ENCODE results near the gene VANGL2. TPM values are rescaled to one million over a fixed set of nuclear protein-coding genes. Genes with fewer than 3 reads are reported as not detected.

Gene VANGL2
- total RNA-seq, 2 experiments from 2014 or later: 1.5 to 2.6 TPM

GRCh38 chr1:160423966-160424365 is 23.6 kb downstream of the VANGL2 start:
- TF ChIP-seq CTCF (conservative IDR thresholded peaks at IDR 0.05; ENCODE audit: low read length) (no peak), EZH2phosphoT487 (IDR thresholded peaks at IDR 0.05; ENCODE audit: borderline replicate concordance, low read depth, low read length) (no peak)
- no peak overlapping the region for H2AFZ ChIP-seq (ENCODE audit: low read length)
- H3K4me2 ChIP-seq (ENCODE audit: low read length): no peak overlapping the region
- no peak overlapping the region for H3K27ac ChIP-seq (ENCODE audit: low read depth, low read length, poor library complexity, severe bottlenecking)
- peaks cover 11% of the 10 kb centered on the region for H3K4me1 ChIP-seq (ENCODE audit: insufficient read depth, low read length, poor library complexity, severe bottlenecking)
- DNase-seq (ENCODE audit: low spot score): no peak
- CTCF ChIA-PET (ENCODE audit: unreplicated experiment): no interaction called here
- intact Hi-C loops (cut with micrococcal nuclease; ENCODE audit: unreplicated experiment): loop anchor here (10.0 kb wide), 1 partner anchor 411 kb away; no protein-coding TSS in a partner anchor
- no TSS peak for BruUV-seq (replicated peaks)
- no peak overlapping the region for H3K4me3 ChIP-seq (ENCODE audit: low read depth, low read length, poor library complexity, severe bottlenecking)
- H3K9me3 ChIP-seq (ENCODE audit: low read length): no peaks in the 10 kb centered on the region
- no peaks in the 10 kb centered on the region for H3K36me3 ChIP-seq (ENCODE audit: insufficient read depth, low read length)
- POLR2A ChIA-PET: no interaction called here
- no peaks in the 10 kb centered on the region for H3K79me2 ChIP-seq (ENCODE audit: insufficient read depth, low read depth, low read length)
- no peaks in the 10 kb centered on the region for H3K9me2 ChIP-seq (ENCODE audit: insufficient read depth, low read length)
- no peaks in the 10 kb centered on the region for H4K20me1 ChIP-seq (ENCODE audit: insufficient read depth, low read length)

DNA sequence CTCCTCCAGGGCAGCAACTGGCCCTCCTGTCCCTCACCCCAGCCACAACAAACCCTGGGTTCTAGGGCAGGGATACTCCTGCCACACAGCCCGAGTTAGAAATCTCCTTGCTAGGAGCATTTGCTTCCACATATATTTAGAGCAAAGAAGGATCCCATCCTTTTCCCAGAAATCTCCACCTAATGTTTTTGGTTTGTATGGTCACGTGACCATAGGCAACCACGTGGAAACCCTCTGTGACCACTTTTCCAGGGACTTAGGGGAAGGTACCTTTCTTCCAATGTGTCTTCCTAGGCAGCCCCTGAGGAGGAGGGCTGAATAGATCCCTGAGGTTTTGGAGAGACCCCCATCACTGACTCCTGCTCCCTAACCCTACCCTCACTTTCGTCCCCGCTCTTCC is 25.5 kb downstream of the VANGL2 start:
- DNase-seq (ENCODE audit: low spot score): no peak
- H3K4me3 ChIP-seq (ENCODE audit: low read depth, low read length, poor library complexity, severe bottlenecking): no peak overlapping the region
- no peak for TF ChIP-seq EZH2phosphoT487 (IDR thresholded peaks at IDR 0.05; ENCODE audit: borderline replicate concordance, low read depth, low read length)
- no peak for TF ChIP-seq CTCF (conservative IDR thresholded peaks at IDR 0.05; ENCODE audit: low read length)
- no peaks in the 10 kb centered on the region for H3K79me2 ChIP-seq (ENCODE audit: insufficient read depth, low read depth, low read length)
- ChIA-PET CTCF (ENCODE audit: unreplicated experiment) (no interaction called here), POLR2A (no interaction called here)
- BruUV-seq (replicated peaks): no TSS peak
- intact Hi-C loops (cut with micrococcal nuclease; ENCODE audit: unreplicated experiment): loop anchor here (5.0 to 10.0 kb wide), 2 partner anchors 351 to 409 kb away; no protein-coding TSS in a partner anchor
- peaks cover 29% of the 10 kb centered on the region for H3K4me1 ChIP-seq (ENCODE audit: insufficient read depth, low read length, poor library complexity, severe bottlenecking)
- no peaks in the 10 kb centered on the region for H3K36me3 ChIP-seq (ENCODE audit: insufficient read depth, low read length)
- no peaks in the 10 kb centered on the region for H4K20me1 ChIP-seq (ENCODE audit: insufficient read depth, low read length)
- H3K27ac ChIP-seq (ENCODE audit: low read depth, low read length, poor library complexity, severe bottlenecking): no peak overlapping the region
- H3K9me3 ChIP-seq (ENCODE audit: low read length): no peaks in the 10 kb centered on the region
- H3K9me2 ChIP-seq (ENCODE audit: insufficient read depth, low read length): no peaks in the 10 kb centered on the region
- no peak overlapping the region for H2AFZ ChIP-seq (ENCODE audit: low read length)
- H3K4me2 ChIP-seq (ENCODE audit: low read length): no peak overlapping the region

GRCh38 chr1:160427625-160428024 is 27.3 kb downstream of the VANGL2 start:
- Histone ChIP-seq H3K36me3 (ENCODE audit: insufficient read depth, low read length) (peaks cover 1% of the 10 kb centered on the region; the same call in 1 of the 2 replicates), H3K79me2 (ENCODE audit: insufficient read depth, low read depth, low read length) (no peaks in the 10 kb centered on the region), H2AFZ (ENCODE audit: low read length) (no peak overlapping the region), H4K20me1 (ENCODE audit: insufficient read depth, low read length) (no peaks in the 10 kb centered on the region), H3K9me3 (ENCODE audit: low read length) (peaks cover 2% of the 10 kb centered on the region; the same call in 1 of the 2 replicates), H3K4me3 (ENCODE audit: low read depth, low read length, poor library complexity, severe bottlenecking) (no peak overlapping the region), H3K9me2 (ENCODE audit: insufficient read depth, low read length) (no peaks in the 10 kb centered on the region), H3K4me2 (ENCODE audit: low read length) (no peak overlapping the region), H3K27ac (ENCODE audit: low read depth, low read length, poor library complexity, severe bottlenecking) (no peak overlapping the region), H3K4me1 (ENCODE audit: insufficient read depth, low read length, poor library complexity, severe bottlenecking) (peaks cover 47% of the 10 kb centered on the region)
- no peak for DNase-seq (ENCODE audit: low spot score)
- TF ChIP-seq CTCF (conservative IDR thresholded peaks at IDR 0.05; ENCODE audit: low read length) (no peak), EZH2phosphoT487 (IDR thresholded peaks at IDR 0.05; ENCODE audit: borderline replicate concordance, low read depth, low read length) (no peak)
- CTCF ChIA-PET (ENCODE audit: unreplicated experiment): no interaction called here
- POLR2A ChIA-PET: interaction anchor here (1.1 kb wide), 1 partner anchor 117 kb away, joined by 3 read pairs; no protein-coding TSS in a partner anchor
- intact Hi-C loops (cut with micrococcal nuclease; ENCODE audit: unreplicated experiment): loop anchor here (1.0 to 10.0 kb wide), 4 partner anchors 117 to 407 kb away; no protein-coding TSS in a partner anchor
- BruUV-seq (replicated peaks): no TSS peak

Measured in OCI-LY7 (cell line).